ENCODE data around the gene USF1.

GRCh38 chr1:161019751-161020495 is 25.9 kb downstream of the USF1 start:
- TF ChIP-seq CTCF (IDR thresholded peaks at IDR 0.05) (peak in 1 of 6 experiments; percentile 3), POLR2A (IDR thresholded peaks at IDR 0.05) (peak in 2 of 4 donors; percentile 61 to 80)

Data from esophagus squamous epithelium (tissue), 4 donors.